HepG2 (cell line): ENCODE data around the gene MBD3. TPM values are rescaled to one million over a fixed set of nuclear protein-coding genes. Genes with fewer than 3 reads are reported as not detected.

Experiments used
- HIVEP1 ChIP-seq: sonication (generic); formaldehyde crosslinking; IDR thresholded peaks from 2 replicates; pipeline ENCODE4 v1.4.0; 2020; ENCODE audit warnings: mild to moderate bottlenecking, missing genetic modification reagents
- RELA ChIP-seq: sonication (generic); formaldehyde crosslinking; IDR thresholded peaks from 2 replicates; pipeline ENCODE4 v1.4.0; 2020; ENCODE audit warnings: missing genetic modification reagents
- SYNCRIP ChIP-seq: fragments of 200-400 bp; formaldehyde crosslinking; IDR thresholded peaks from 2 replicates; pipeline ENCODE4 v1.6.1; 2018; ENCODE audit warnings: mild to moderate bottlenecking, low read depth, low read length; ENCODE audit not compliant: insufficient read depth
- ZBTB20 ChIP-seq: sonication (generic); formaldehyde crosslinking; IDR thresholded peaks from 2 replicates; pipeline ENCODE4 v1.8.1; 2023; ENCODE audit warnings: missing genetic modification reagents, low read depth, mild to moderate bottlenecking, borderline replicate concordance
- ZNF142 ChIP-seq: sonication (generic); formaldehyde crosslinking; IDR thresholded peaks from 2 replicates; pipeline ENCODE4 v1.4.0; 2020; ENCODE audit warnings: missing genetic modification reagents
- ZNF224 ChIP-seq: sonication (generic); formaldehyde crosslinking; IDR thresholded peaks from 2 replicates; pipeline ENCODE4 v1.5.0; 2020; ENCODE audit warnings: mild to moderate bottlenecking, missing genetic modification reagents
- ZNF317 ChIP-seq: sonication (generic); formaldehyde crosslinking; IDR thresholded peaks from 2 replicates; pipeline ENCODE4 v1.5.0; 2020; ENCODE audit warnings: mild to moderate bottlenecking, missing genetic modification reagents
- polyA plus RNA-seq, 8 experiments: library from polyadenylated mRNA; depleted of rRNA in 3 of 8; stranded (reverse) in 7 of 8; unstranded in 1 of 8; fragments of >200 nt; fragmentation: Illumina TruSeq in 4 of 8; extraction: Trizol in 4 of 8; gene quantifications; 2 replicates each; pipeline versions ENCODE4 v1.2.1 to v1.2.3, GENCODE V29; 2011 to 2016; ENCODE audit warnings: low read depth in 4 of 8, missing spikeins in 1 of 8, mixed read lengths in 1 of 8; ENCODE audit not compliant: insufficient read depth in 1 of 8
- total RNA-seq, 5 experiments: library from RNA; depleted of rRNA; stranded (reverse); fragments of >200 nt; fragmentation: Illumina TruSeq; extraction: Trizol; gene quantifications; 2 replicates each; pipeline ENCODE4 v1.2.3, GENCODE V29; 2016; ENCODE audit warnings: low read depth in 1 of 5
- TF ChIP-seq, protein P1 (sequence below): sonication (generic); formaldehyde crosslinking; IDR thresholded peaks from 2 replicates; pipeline ENCODE4 v1.8.0; 2022; ENCODE audit warnings: missing genetic modification reagents, mild to moderate bottlenecking, borderline replicate concordance
- TF ChIP-seq, protein P2 (sequence below): sonication (generic); formaldehyde crosslinking; IDR thresholded peaks from 2 replicates; pipeline ENCODE4 v1.4.0; 2020; ENCODE audit warnings: mild to moderate bottlenecking, missing genetic modification reagents, borderline replicate concordance
- TF ChIP-seq, protein P3 (sequence below): sonication (generic); formaldehyde crosslinking; IDR thresholded peaks from 2 replicates; pipeline ENCODE4 v1.9.0; 2021; ENCODE audit warnings: missing genetic modification reagents, borderline replicate concordance
- TF ChIP-seq, protein P4 (sequence below): IDR thresholded peaks from 2 replicates; pipeline ENCODE4 v1.6.1; 2016; ENCODE audit warnings: mild to moderate bottlenecking

The MBD3 gene
- total and polyA plus RNA-seq, 2 of the 13 experiments (the other 11 are each of a cell fraction or from before 2014, with no cell fraction given) = 21.2 to 76.9 TPM

GRCh38 chr19:1590641-1591397 is 1.8 kb downstream of the MBD3 start (continued):
- no peak for TF ChIP-seq ZNF142 (CRISPR knock-in tag)
- TF ChIP-seq, protein P1, sequence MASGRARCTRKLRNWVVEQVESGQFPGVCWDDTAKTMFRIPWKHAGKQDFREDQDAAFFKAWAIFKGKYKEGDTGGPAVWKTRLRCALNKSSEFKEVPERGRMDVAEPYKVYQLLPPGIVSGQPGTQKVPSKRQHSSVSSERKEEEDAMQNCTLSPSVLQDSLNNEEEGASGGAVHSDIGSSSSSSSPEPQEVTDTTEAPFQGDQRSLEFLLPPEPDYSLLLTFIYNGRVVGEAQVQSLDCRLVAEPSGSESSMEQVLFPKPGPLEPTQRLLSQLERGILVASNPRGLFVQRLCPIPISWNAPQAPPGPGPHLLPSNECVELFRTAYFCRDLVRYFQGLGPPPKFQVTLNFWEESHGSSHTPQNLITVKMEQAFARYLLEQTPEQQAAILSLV (CRISPR knock-in tag) = no peak
- TF ChIP-seq, protein P2, sequence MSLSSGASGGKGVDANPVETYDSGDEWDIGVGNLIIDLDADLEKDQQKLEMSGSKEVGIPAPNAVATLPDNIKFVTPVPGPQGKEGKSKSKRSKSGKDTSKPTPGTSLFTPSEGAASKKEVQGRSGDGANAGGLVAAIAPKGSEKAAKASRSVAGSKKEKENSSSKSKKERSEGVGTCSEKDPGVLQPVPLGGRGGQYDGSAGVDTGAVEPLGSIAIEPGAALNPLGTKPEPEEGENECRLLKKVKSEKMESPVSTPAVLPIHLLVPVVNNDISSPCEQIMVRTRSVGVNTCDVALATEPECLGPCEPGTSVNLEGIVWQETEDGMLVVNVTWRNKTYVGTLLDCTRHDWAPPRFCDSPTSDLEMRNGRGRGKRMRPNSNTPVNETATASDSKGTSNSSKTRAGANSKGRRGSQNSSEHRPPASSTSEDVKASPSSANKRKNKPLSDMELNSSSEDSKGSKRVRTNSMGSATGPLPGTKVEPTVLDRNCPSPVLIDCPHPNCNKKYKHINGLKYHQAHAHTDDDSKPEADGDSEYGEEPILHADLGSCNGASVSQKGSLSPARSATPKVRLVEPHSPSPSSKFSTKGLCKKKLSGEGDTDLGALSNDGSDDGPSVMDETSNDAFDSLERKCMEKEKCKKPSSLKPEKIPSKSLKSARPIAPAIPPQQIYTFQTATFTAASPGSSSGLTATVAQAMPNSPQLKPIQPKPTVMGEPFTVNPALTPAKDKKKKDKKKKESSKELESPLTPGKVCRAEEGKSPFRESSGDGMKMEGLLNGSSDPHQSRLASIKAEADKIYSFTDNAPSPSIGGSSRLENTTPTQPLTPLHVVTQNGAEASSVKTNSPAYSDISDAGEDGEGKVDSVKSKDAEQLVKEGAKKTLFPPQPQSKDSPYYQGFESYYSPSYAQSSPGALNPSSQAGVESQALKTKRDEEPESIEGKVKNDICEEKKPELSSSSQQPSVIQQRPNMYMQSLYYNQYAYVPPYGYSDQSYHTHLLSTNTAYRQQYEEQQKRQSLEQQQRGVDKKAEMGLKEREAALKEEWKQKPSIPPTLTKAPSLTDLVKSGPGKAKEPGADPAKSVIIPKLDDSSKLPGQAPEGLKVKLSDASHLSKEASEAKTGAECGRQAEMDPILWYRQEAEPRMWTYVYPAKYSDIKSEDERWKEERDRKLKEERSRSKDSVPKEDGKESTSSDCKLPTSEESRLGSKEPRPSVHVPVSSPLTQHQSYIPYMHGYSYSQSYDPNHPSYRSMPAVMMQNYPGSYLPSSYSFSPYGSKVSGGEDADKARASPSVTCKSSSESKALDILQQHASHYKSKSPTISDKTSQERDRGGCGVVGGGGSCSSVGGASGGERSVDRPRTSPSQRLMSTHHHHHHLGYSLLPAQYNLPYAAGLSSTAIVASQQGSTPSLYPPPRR = no peak
- TF ChIP-seq RELA (CRISPR knock-in tag) = no peak
- TF ChIP-seq, protein P3, sequence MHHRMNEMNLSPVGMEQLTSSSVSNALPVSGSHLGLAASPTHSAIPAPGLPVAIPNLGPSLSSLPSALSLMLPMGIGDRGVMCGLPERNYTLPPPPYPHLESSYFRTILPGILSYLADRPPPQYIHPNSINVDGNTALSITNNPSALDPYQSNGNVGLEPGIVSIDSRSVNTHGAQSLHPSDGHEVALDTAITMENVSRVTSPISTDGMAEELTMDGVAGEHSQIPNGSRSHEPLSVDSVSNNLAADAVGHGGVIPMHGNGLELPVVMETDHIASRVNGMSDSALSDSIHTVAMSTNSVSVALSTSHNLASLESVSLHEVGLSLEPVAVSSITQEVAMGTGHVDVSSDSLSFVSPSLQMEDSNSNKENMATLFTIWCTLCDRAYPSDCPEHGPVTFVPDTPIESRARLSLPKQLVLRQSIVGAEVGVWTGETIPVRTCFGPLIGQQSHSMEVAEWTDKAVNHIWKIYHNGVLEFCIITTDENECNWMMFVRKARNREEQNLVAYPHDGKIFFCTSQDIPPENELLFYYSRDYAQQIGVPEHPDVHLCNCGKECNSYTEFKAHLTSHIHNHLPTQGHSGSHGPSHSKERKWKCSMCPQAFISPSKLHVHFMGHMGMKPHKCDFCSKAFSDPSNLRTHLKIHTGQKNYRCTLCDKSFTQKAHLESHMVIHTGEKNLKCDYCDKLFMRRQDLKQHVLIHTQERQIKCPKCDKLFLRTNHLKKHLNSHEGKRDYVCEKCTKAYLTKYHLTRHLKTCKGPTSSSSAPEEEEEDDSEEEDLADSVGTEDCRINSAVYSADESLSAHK (CRISPR knock-in tag) = no peak
- peak; percentile 37; the same call in 1 of the 2 replicates for TF ChIP-seq ZNF224 (CRISPR knock-in tag)
- no peak for TF ChIP-seq SYNCRIP
- no peak; the same call in none of the 2 replicates for TF ChIP-seq HIVEP1 (CRISPR knock-in tag)
- no peak; the same call in 1 of the 2 replicates for TF ChIP-seq ZBTB20 (CRISPR knock-in tag)
- TF ChIP-seq ZNF317 (CRISPR knock-in tag) = no peak; the same call in 1 of the 2 replicates
- TF ChIP-seq, protein P4, sequence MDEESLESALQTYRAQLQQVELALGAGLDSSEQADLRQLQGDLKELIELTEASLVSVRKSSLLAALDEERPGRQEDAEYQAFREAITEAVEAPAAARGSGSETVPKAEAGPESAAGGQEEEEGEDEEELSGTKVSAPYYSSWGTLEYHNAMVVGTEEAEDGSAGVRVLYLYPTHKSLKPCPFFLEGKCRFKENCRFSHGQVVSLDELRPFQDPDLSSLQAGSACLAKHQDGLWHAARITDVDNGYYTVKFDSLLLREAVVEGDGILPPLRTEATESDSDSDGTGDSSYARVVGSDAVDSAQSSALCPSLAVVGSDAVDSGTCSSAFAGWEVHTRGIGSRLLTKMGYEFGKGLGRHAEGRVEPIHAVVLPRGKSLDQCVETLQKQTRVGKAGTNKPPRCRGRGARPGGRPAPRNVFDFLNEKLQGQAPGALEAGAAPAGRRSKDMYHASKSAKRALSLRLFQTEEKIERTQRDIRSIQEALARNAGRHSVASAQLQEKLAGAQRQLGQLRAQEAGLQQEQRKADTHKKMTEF (CRISPR knock-in tag) = no peak
